ENCODE measurements around the gene CDKN2B-AS1.

GRCh38 chr9:21974343-21974721 is 20.3 kb upstream of the CDKN2B-AS1 start:
- TF ChIP-seq CTCF (IDR thresholded peaks at IDR 0.05), result no peak
- no peak for TF ChIP-seq POLR2A (IDR thresholded peaks at IDR 0.05)
